GM12878 (cell line): ENCODE results near the gene SMIM10. TPM values are rescaled to one million over a fixed set of nuclear protein-coding genes. Genes with fewer than 3 reads are reported as not detected.

Experiments used
- ATAC-seq: fragments of 200-7000 bp; cut with Tn5 transposase; 3 replicates; pipeline ENCODE4 v1.9.1; 2020; ENCODE audit warnings: mild to moderate bottlenecking, moderate library complexity
- BruUV-seq: library from RNA; stranded (reverse); fragments of 400-500 nt; replicated peaks from 2 replicates; lab custom pipeline; 2021; lab: Mats Ljungman, UMichigan
- CTCF ChIA-PET: fragments of 300-600 bp; sonication (Branson Sonifier 250); formaldehyde crosslinking; extraction: SDS; loops from one replicate; lab custom pipeline; 2021; ENCODE audit warnings: inconsistent platforms; lab: Yijun Ruan, JAX
- POLR2A ChIA-PET: fragments of 350-600 bp; formaldehyde crosslinking; extraction: SDS; loops from one replicate; lab custom pipeline; 2021; ENCODE audit warnings: inconsistent platforms; lab: Charles Lee
- RAD21 ChIA-PET: fragments of 300-600 bp; sonication (Branson Sonifier 250); formaldehyde crosslinking; loops from one replicate; lab custom pipeline; 2023; ENCODE audit warnings: antibody characterized with exemption; ENCODE audit not compliant: unreplicated experiment; lab: Charles Lee
- SMC1A ChIA-PET: fragments of 300-600 bp; sonication (Branson Sonifier 250); formaldehyde crosslinking; loops from one replicate; lab custom pipeline; 2023; ENCODE audit not compliant: unreplicated experiment, uncharacterized antibody; lab: Charles Lee
- DNase-seq: peaks from one replicate; pipeline ENCODE4 v3.0.0-alpha.2; 2011; ENCODE audit warnings: low read depth, low spot score
- FAIRE-seq: peaks from 3 replicates; lab custom pipeline; 2011; peaks lifted over from hg19 to GRCh38; lab: Jason Lieb, UNC
- H2AFZ ChIP-seq: 2 replicates; pipeline ENCODE4 v1.6.0; 2011; ENCODE audit warnings: low read depth, low read length, control low read depth; ENCODE audit not compliant: control insufficient read depth
- H3K27ac ChIP-seq: 2 replicates; pipeline ENCODE4 v1.5.1; 2011; ENCODE audit warnings: control low read depth; ENCODE audit not compliant: control insufficient read depth, insufficient read depth
- H3K27me3 ChIP-seq, 2 experiments: replicated peaks in 1 of 2; 2 replicates each; pipeline versions ENCODE4 v1.6.0 to v1.6.1; 2011; ENCODE audit warnings: low read length in 1 of 2; ENCODE audit not compliant: control insufficient read depth in 2 of 2, insufficient read depth in 2 of 2
- H3K36me3 ChIP-seq, 2 experiments: 2 replicates each; pipeline ENCODE4 v1.5.1; 2011; ENCODE audit warnings: low read length in 1 of 2; ENCODE audit not compliant: control insufficient read depth in 2 of 2, insufficient read depth in 2 of 2
- H3K4me1 ChIP-seq: 2 replicates; pipeline ENCODE4 v1.6.1; 2011; ENCODE audit warnings: mild to moderate bottlenecking, low read length, moderate library complexity, mixed read lengths; ENCODE audit not compliant: control insufficient read depth, insufficient read depth
- H3K4me2 ChIP-seq: 2 replicates; pipeline ENCODE4 v1.6.0; 2011; ENCODE audit warnings: control low read depth; ENCODE audit not compliant: control insufficient read depth, insufficient read depth
- H3K4me3 ChIP-seq: fragments of 200-600 bp; sonication (generic); 2 replicates; pipeline ENCODE4 v1.5.1; 2016
- H3K79me2 ChIP-seq: 2 replicates; pipeline ENCODE4 v1.6.0; 2011; ENCODE audit warnings: low read length; ENCODE audit not compliant: control insufficient read depth, insufficient read depth
- H3K9ac ChIP-seq: 2 replicates; pipeline ENCODE4 v1.8.0; 2011; ENCODE audit warnings: low read length, control low read depth, mixed read lengths; ENCODE audit not compliant: control insufficient read depth, insufficient read depth
- H3K9me3 ChIP-seq: replicated peaks from 3 replicates; pipeline ENCODE4 v1.5.1; 2011; ENCODE audit warnings: mild to moderate bottlenecking, low read length; ENCODE audit not compliant: control insufficient read depth, insufficient read depth
- H4K20me1 ChIP-seq: 2 replicates; pipeline ENCODE4 v1.6.0; 2011; ENCODE audit not compliant: control insufficient read depth, insufficient read depth
- BHLHE40 ChIP-seq, 2 experiments: fragments of 450-650 bp in 1 of 2; IDR thresholded peaks; 2 replicates each; pipeline ENCODE4 v1.6.1; 2011 to 2017; ENCODE audit warnings: low read depth in 2 of 2, borderline replicate concordance in 1 of 2, improper control_type of control experiment in 1 of 2, low read length in 1 of 2, mild to moderate bottlenecking in 1 of 2
- CEBPB ChIP-seq, 2 experiments: fragments of 150-350 bp in 1 of 2; IDR thresholded peaks; 2 replicates each; pipeline ENCODE4 v1.6.1; 2012 to 2014; ENCODE audit warnings: low read depth in 2 of 2, low read length in 2 of 2, borderline replicate concordance in 1 of 2, inconsistent platforms in 1 of 2
- CHD2 ChIP-seq: IDR thresholded peaks from 2 replicates; pipeline ENCODE4 v1.6.1; 2011; ENCODE audit warnings: low read depth, low read length, improper control_type of control experiment, borderline replicate concordance
- CHD4 ChIP-seq: fragments of 200-600 bp; sonication (generic); IDR thresholded peaks from 2 replicates; pipeline ENCODE4 v1.6.1; 2016; ENCODE audit warnings: mild to moderate bottlenecking
- EP300 ChIP-seq, 2 experiments: fragments of 150-350 bp in 1 of 2; IDR thresholded peaks; 2 replicates each; pipeline ENCODE4 v1.6.1; 2011 to 2012; ENCODE audit warnings: low read depth in 2 of 2, low read length in 2 of 2, borderline replicate concordance in 1 of 2, improper control_type of control experiment in 1 of 2, inconsistent platforms in 1 of 2; ENCODE audit not compliant: control insufficient read depth in 1 of 2
- ESRRA ChIP-seq: IDR thresholded peaks from 2 replicates; pipeline ENCODE4 v1.6.1; 2012; ENCODE audit warnings: mild to moderate bottlenecking, low read length, improper control_type of control experiment
- EZH2 ChIP-seq: IDR thresholded peaks from 2 replicates; pipeline ENCODE4 v1.6.1; 2012; ENCODE audit warnings: low read depth, mild to moderate bottlenecking, control low read depth, inconsistent platforms, low read length, borderline replicate concordance; ENCODE audit not compliant: control insufficient read depth
- FOXK2 ChIP-seq: fragments of 450-650 bp; IDR thresholded peaks from 2 replicates; pipeline ENCODE4 v1.6.1; 2017; ENCODE audit warnings: mild to moderate bottlenecking, moderate library complexity
- KAT2A ChIP-seq: conservative IDR thresholded peaks from 2 replicates; pipeline ENCODE4 v1.6.1; 2011; ENCODE audit warnings: low read depth, low read length; ENCODE audit not compliant: control insufficient read depth
- KLF5 ChIP-seq: fragments of 450-650 bp; IDR thresholded peaks from 2 replicates; pipeline ENCODE4 v1.6.1; 2014; ENCODE audit warnings: mild to moderate bottlenecking; ENCODE audit not compliant: partially characterized antibody
- LARP7 ChIP-seq: fragments of 450-650 bp; IDR thresholded peaks from 2 replicates; pipeline ENCODE4 v1.6.1; 2017; ENCODE audit warnings: mild to moderate bottlenecking
- NBN ChIP-seq: fragments of 450-650 bp; IDR thresholded peaks from 2 replicates; pipeline ENCODE4 v1.6.1; 2016
- NFIC ChIP-seq: IDR thresholded peaks from 2 replicates; pipeline ENCODE4 v1.6.1; 2012; ENCODE audit warnings: low read depth, mild to moderate bottlenecking, inconsistent platforms, low read length, moderate library complexity
- NFYA ChIP-seq: IDR thresholded peaks from 2 replicates; pipeline ENCODE4 v1.6.1; 2011; ENCODE audit warnings: low read depth, mild to moderate bottlenecking, low read length, improper control_type of control experiment, borderline replicate concordance
- RCOR1 ChIP-seq: conservative IDR thresholded peaks from 2 replicates; pipeline ENCODE4 v1.6.1; 2012; ENCODE audit warnings: low read depth, low read length, improper control_type of control experiment
- REST ChIP-seq: IDR thresholded peaks from 2 replicates; pipeline ENCODE4 v1.6.1; 2012; ENCODE audit warnings: mild to moderate bottlenecking, low read depth, low read length
- SREBF1 ChIP-seq: IDR thresholded peaks from 2 replicates; pipeline ENCODE4 v1.6.1; 2012; ENCODE audit warnings: mild to moderate bottlenecking, low read length
- STAT1 ChIP-seq: fragments of 450-650 bp; conservative IDR thresholded peaks from 2 replicates; pipeline ENCODE4 v1.6.1; 2014; ENCODE audit warnings: antibody characterized with exemption, mild to moderate bottlenecking
- WGBS: methylation state at CpG from one replicate; pipeline ENCODE4 v1.1.6; 2016; ENCODE audit warnings: low lambda C conversion rate; ENCODE audit not compliant: insufficient replicate concordance, insufficient coverage; ENCODE audit errors: missing lambda C conversion rate; 5-methylcytosine and 5-hydroxymethylcytosine counted together
- in situ Hi-C: fragments of 300-500 bp; cut with MboI; formaldehyde crosslinking; loops from 9 replicates; pipeline ENCODE4 v1.14.3; 2018; ENCODE audit warnings: mixed read lengths
- intact Hi-C: fragments of 100-400 bp; cut with micrococcal nuclease; formaldehyde crosslinking; loops from one replicate; pipeline ENCODE4 v1.14.2; 2022; ENCODE audit not compliant: unreplicated experiment
- polyA plus RNA-seq, 11 experiments: library from polyadenylated mRNA; depleted of rRNA in 4 of 11; unstranded in 6 of 11; stranded (reverse) in 5 of 11; fragments of >200 nt; fragmentation: Nextera tagmentation in 4 of 11; fragmentation: Illumina TruSeq in 1 of 11; extraction: Ambion mirVana in 4 of 11; extraction: Trizol in 1 of 11; gene quantifications; 1 replicate in 1 of 11; 2 replicates in 10 of 11; pipeline versions ENCODE4 v1.2.1 to v1.2.3, GENCODE V29; 2011 to 2016; ENCODE audit warnings: inconsistent platforms in 2 of 11, missing spikeins in 2 of 11, low read depth in 1 of 11
- total RNA-seq, 4 experiments: library from RNA; depleted of rRNA in 3 of 4; stranded (reverse); fragments of >200 nt in 3 of 4; fragmentation: Illumina TruSeq in 1 of 4; extraction: Trizol in 1 of 4; gene quantifications; 2 replicates each; pipeline versions ENCODE4 v1.2.1 to v1.2.3, GENCODE V29; 2013 to 2021
- TF ChIP-seq, protein P1 (sequence below): fragments of 450-650 bp; IDR thresholded peaks from 2 replicates; pipeline ENCODE4 v1.6.1; 2016; ENCODE audit warnings: mild to moderate bottlenecking

SMIM10 gene
- total and polyA plus RNA-seq, 10 of the 15 experiments (the other 5 are each of a cell fraction or from before 2014, with no cell fraction given), result 0.04 to 0.16 (median 0.10) TPM; not detected in 6

DNA sequence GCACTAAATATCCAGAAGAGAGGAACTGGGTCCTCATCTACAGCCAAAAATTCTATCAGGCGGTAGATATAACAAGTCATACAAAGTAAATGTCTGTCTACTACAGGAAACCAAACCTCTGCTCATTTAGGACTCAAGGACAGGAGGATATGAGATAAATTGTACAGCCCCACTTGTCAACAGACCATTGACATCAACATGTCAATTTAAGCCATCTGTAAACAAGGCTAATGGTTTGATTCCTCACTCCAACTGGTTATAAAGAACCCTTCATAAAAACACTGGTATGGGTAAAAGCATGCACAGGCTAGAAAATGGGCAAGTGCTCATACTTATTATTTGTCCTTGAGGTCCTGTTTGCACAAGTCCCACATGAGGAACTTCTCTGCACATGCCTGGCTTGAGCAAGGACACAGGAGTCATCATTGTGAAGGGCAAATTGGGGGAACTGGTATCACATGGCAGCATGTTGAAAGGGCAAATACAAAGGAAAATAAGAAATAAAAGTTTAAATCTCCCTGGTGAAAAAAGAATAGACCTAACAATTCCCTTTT is 18.3 kb downstream of the SMIM10 start:
- CTCF ChIA-PET, result no interaction called here
- POLR2A ChIA-PET, result no interaction called here
- DNase-seq (no peak), FAIRE-seq (no peak), ATAC-seq (no peak)
- H3K27ac ChIP-seq, result no peak overlapping the region
- H3K9me3 ChIP-seq, result no peaks in the 10 kb centered on the region
- no TSS peak for BruUV-seq
- TF ChIP-seq NFIC (no peak), KLF5 (no peak), FOXK2 (no peak), LARP7 (no peak), CEBPB (IDR thresholded peaks at IDR 0.05; ENCODE audit: borderline replicate concordance in 1 of 2, low read depth in 2 of 2, low read length in 2 of 2) (no peak), EZH2 (no peak), ESRRA (no peak), NFYA (no peak), RCOR1 (no peak), BHLHE40 (IDR thresholded peaks at IDR 0.05; ENCODE audit: borderline replicate concordance in 1 of 2, low read depth in 2 of 2, low read length in 1 of 2) (no peak), KAT2A (no peak), CHD2 (no peak), NBN (no peak), STAT1 (no peak), REST (no peak), CHD4 (no peak), SREBF1 (no peak), EP300 (IDR thresholded peaks at IDR 0.05; ENCODE audit: borderline replicate concordance in 1 of 2, control insufficient read depth in 1 of 2, low read depth in 2 of 2, low read length in 2 of 2) (no peak)
- TF ChIP-seq, protein P1, sequence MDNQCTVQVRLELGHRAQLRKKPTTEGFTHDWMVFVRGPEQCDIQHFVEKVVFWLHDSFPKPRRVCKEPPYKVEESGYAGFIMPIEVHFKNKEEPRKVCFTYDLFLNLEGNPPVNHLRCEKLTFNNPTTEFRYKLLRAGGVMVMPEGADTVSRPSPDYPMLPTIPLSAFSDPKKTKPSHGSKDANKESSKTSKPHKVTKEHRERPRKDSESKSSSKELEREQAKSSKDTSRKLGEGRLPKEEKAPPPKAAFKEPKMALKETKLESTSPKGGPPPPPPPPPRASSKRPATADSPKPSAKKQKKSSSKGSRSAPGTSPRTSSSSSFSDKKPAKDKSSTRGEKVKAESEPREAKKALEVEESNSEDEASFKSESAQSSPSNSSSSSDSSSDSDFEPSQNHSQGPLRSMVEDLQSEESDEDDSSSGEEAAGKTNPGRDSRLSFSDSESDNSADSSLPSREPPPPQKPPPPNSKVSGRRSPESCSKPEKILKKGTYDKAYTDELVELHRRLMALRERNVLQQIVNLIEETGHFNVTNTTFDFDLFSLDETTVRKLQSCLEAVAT, result no peak
- no peaks in the 10 kb centered on the region for H3K4me1 ChIP-seq
- RAD21 ChIA-PET, result no interaction called here
- 29% methylated on average over 1 of the region's 1 CpG for WGBS
- no peaks in the 10 kb centered on the region for H3K27me3 ChIP-seq
- H3K4me2 ChIP-seq, result no peak overlapping the region
- no peaks in the 10 kb centered on the region for H3K79me2 ChIP-seq
- no peak overlapping the region for H3K9ac ChIP-seq
- in situ Hi-C loops (no loop called here), intact Hi-C loops (no loop called here)
- H4K20me1 ChIP-seq, result no peaks in the 10 kb centered on the region
- SMC1A ChIA-PET, result no interaction called here
- H3K36me3 ChIP-seq, result no peaks in the 10 kb centered on the region
- no peak overlapping the region for H2AFZ ChIP-seq
- H3K4me3 ChIP-seq, result no peak overlapping the region
